ENCODE measurements around the gene ZC3H12A. TPM values are rescaled to one million over a fixed set of nuclear protein-coding genes. Genes with fewer than 3 reads are reported as not detected.

The ZC3H12A gene
- polyA plus RNA-seq, 2 of the 4 experiments (the other 2 are of a cell fraction): 16.3 to 23.1 TPM

GRCh38 chr1:37455516-37455915, 18.9 kb upstream of the ZC3H12A start:
- FAIRE-seq: no peak
- ChIA-PET POLR2A (interaction anchor here (1.0 to 1.9 kb wide), 6 partner anchors 10 to 59 kb away, joined by 3 to 5 read pairs (median 4); partner anchors contain the start of gene MEAF6), CTCF (interaction anchor here (0.6 to 13.1 kb wide), 16 partner anchors 11 to 351 kb away, joined by 3 to 209 read pairs (median 8); partner anchors contain the start of genes CDCA8, MEAF6 and ZC3H12A)
- WGBS (ENCODE audit: missing lambda C conversion rate): 83% methylated on average over 10 of the region's 10 CpGs
- H3K9me3 ChIP-seq: no peaks in the 10 kb centered on the region
- H3K4me2 ChIP-seq: peak overlapping the region; percentile 54
- H3K27ac ChIP-seq: peak overlapping the region; percentile 84 to 93
- no peak for DNase-seq (ENCODE audit: low read depth in 1 of 2, low spot score in 1 of 2)
- no peak overlapping the region for H3K4me3 ChIP-seq
- peaks cover 54% of the 10 kb centered on the region for H3K4me1 ChIP-seq
- no peak for ATAC-seq
- TF ChIP-seq SMC3 (IDR thresholded peaks at IDR 0.05) (no peak), FOXS1 (CRISPR knock-in tag; IDR thresholded peaks at IDR 0.05) (no peak), ZC3H11A (IDR thresholded peaks at IDR 0.05) (no peak), CEBPB (IDR thresholded peaks at IDR 0.05) (no peak), JUN (IDR thresholded peaks at IDR 0.05) (no peak), RFX5 (IDR thresholded peaks at IDR 0.05) (no peak), ESRRA (IDR thresholded peaks at IDR 0.05; ENCODE audit: borderline replicate concordance, low read length) (no peak)
- TF ChIP-seq, protein P1, sequence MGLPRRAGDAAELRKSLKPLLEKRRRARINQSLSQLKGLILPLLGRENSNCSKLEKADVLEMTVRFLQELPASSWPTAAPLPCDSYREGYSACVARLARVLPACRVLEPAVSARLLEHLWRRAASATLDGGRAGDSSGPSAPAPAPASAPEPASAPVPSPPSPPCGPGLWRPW (IDR thresholded peaks at IDR 0.05): no peak
- TF ChIP-seq, protein P2, sequence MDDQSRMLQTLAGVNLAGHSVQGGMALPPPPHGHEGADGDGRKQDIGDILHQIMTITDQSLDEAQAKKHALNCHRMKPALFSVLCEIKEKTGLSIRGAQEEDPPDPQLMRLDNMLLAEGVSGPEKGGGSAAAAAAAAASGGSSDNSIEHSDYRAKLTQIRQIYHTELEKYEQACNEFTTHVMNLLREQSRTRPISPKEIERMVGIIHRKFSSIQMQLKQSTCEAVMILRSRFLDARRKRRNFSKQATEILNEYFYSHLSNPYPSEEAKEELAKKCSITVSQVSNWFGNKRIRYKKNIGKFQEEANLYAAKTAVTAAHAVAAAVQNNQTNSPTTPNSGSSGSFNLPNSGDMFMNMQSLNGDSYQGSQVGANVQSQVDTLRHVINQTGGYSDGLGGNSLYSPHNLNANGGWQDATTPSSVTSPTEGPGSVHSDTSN (IDR thresholded peaks at IDR 0.05): no peak

GRCh38 chr1:37456614-37457013, 17.8 kb upstream of the ZC3H12A start:
- POLR2A ChIA-PET: no interaction called here
- TF ChIP-seq, protein P3, sequence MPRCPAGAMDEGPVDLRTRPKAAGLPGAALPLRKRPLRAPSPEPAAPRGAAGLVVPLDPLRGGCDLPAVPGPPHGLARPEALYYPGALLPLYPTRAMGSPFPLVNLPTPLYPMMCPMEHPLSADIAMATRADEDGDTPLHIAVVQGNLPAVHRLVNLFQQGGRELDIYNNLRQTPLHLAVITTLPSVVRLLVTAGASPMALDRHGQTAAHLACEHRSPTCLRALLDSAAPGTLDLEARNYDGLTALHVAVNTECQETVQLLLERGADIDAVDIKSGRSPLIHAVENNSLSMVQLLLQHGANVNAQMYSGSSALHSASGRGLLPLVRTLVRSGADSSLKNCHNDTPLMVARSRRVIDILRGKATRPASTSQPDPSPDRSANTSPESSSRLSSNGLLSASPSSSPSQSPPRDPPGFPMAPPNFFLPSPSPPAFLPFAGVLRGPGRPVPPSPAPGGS (IDR thresholded peaks at IDR 0.05): no peak
- TF ChIP-seq FOSL2 (IDR thresholded peaks at IDR 0.05): no peak
- TF ChIP-seq FOSL2 (CRISPR knock-in tag; IDR thresholded peaks at IDR 0.05): no peak
- no peak for TF ChIP-seq SREBF2 (IDR thresholded peaks at IDR 0.05)
- TF ChIP-seq HOXB13 (CRISPR knock-in tag; IDR thresholded peaks at IDR 0.05; ENCODE audit: low read depth): no peak
- no peak for TF ChIP-seq PHF8 (IDR thresholded peaks at IDR 0.05; ENCODE audit: borderline replicate concordance, low read depth)
- no peak for TF ChIP-seq ESRRA (IDR thresholded peaks at IDR 0.05; ENCODE audit: borderline replicate concordance, low read length)
- no peak for TF ChIP-seq ZFP36 (IDR thresholded peaks at IDR 0.05; ENCODE audit: borderline replicate concordance, partially characterized antibody)
- no peak for TF ChIP-seq USF2 (IDR thresholded peaks at IDR 0.05)
- no peak for TF ChIP-seq ZNF302 (CRISPR knock-in tag; IDR thresholded peaks at IDR 0.05)
- TF ChIP-seq POLR2A (IDR thresholded peaks at IDR 0.05; ENCODE audit: low read length): no peak
- no peak for TF ChIP-seq KDM5A (IDR thresholded peaks at IDR 0.05)
- TF ChIP-seq, protein P4, sequence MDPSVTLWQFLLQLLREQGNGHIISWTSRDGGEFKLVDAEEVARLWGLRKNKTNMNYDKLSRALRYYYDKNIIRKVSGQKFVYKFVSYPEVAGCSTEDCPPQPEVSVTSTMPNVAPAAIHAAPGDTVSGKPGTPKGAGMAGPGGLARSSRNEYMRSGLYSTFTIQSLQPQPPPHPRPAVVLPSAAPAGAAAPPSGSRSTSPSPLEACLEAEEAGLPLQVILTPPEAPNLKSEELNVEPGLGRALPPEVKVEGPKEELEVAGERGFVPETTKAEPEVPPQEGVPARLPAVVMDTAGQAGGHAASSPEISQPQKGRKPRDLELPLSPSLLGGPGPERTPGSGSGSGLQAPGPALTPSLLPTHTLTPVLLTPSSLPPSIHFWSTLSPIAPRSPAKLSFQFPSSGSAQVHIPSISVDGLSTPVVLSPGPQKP (IDR thresholded peaks at IDR 0.05; ENCODE audit: low read depth, low read length): no peak
- Histone ChIP-seq H3K4me2 (no peak overlapping the region), H3K4me1 (peaks cover 59% of the 10 kb centered on the region), H3K4me3 (no peak overlapping the region), H3K9me3 (no peaks in the 10 kb centered on the region), H3K27ac (peak overlapping the region; percentile 84 to 93; a peak in 5 of 6 replicates)
- DNase-seq (ENCODE audit: low read depth in 1 of 2, low spot score in 1 of 2) (no peak), FAIRE-seq (no peak), ATAC-seq (no peak)
- CTCF ChIA-PET: interaction anchor here (1.7 to 13.1 kb wide), 4 partner anchors 15 to 227 kb away, joined by 7 to 209 read pairs (median 116); partner anchors contain the start of gene ZC3H12A
